Measurements from ENCODE around the gene BHMT. TPM values are rescaled to one million over a fixed set of nuclear protein-coding genes. Genes with fewer than 3 reads are reported as not detected.

Gene BHMT
- total and polyA plus RNA-seq, 2 of the 4 experiments (the other 2 are of a cell fraction) = not detected

GRCh38 chr5:79070350-79070667 is 41.3 kb upstream of the BHMT start:
- ChIA-PET POLR2A (ENCODE audit: unreplicated experiment) (no interaction called here), CTCF (no interaction called here)
- H3K79me1 ChIP-seq (ENCODE audit: low read depth in 1 of 2, low read length in 2 of 2) = no peaks in the 10 kb centered on the region
- H3K4me3 ChIP-seq (ENCODE audit: insufficient read depth, low read depth, low read length) = no peak overlapping the region
- peak overlapping the region; percentile 87 for H2AFZ ChIP-seq (replicated peaks; ENCODE audit: low read length, poor library complexity)
- no peak overlapping the region for H4K91ac ChIP-seq (ENCODE audit: insufficient read depth, low read depth, low read length)
- no peak overlapping the region for H3K27ac ChIP-seq (ENCODE audit: insufficient read depth, low read length)
- DNase-seq (peak; percentile 26), ATAC-seq (ENCODE audit: low read depth) (no peak)
- H2BK5ac ChIP-seq (ENCODE audit: low read depth, low read length, poor library complexity, severe bottlenecking) = no peak overlapping the region
- H2BK20ac ChIP-seq (ENCODE audit: low read depth, low read length) = no peak overlapping the region
- no peaks in the 10 kb centered on the region for H3K36me3 ChIP-seq (ENCODE audit: control insufficient read depth, insufficient read depth, low read length)
- peaks cover 6% of the 10 kb centered on the region for H3K9me3 ChIP-seq (ENCODE audit: control insufficient read depth, insufficient read depth, low read length)
- WGBS, 2 experiments (ENCODE audit: extremely low coverage in 2 of 2, insufficient read length in 1 of 2) = no CpG with 5 or more reads among the region's 9 CpGs
- H3K56ac ChIP-seq (ENCODE audit: extremely low read depth, insufficient read depth, low read length) = no peak overlapping the region
- no peak overlapping the region for H3K23ac ChIP-seq (ENCODE audit: low read depth, low read length)
- no peak overlapping the region; the same call in 1 of the 2 replicates for H3K18ac ChIP-seq (ENCODE audit: low read depth, low read length)
- in situ Hi-C loops (cut with MboI; ENCODE audit: low sequenced_read_pairs) = no loop called here
- H2AK5ac ChIP-seq (ENCODE audit: low read depth, low read length) = 0 out of 2 replicates have a peak overlapping the region, but pooled peaks have one; percentile 0
- H4K5ac ChIP-seq (ENCODE audit: low read depth, low read length) = no peak overlapping the region
- H4K8ac ChIP-seq (ENCODE audit: low read depth in 2 of 2, low read length in 2 of 2) = peak overlapping the region in 1 of 2 experiments; percentile 26; a peak in 1 of 4 replicates
- no peak overlapping the region for H2BK15ac ChIP-seq (ENCODE audit: low read depth, low read length)
- no peak overlapping the region for H3K4ac ChIP-seq (ENCODE audit: low read depth, low read length)
- no peak overlapping the region; the same call in 1 of the 2 replicates for H3K4me2 ChIP-seq (ENCODE audit: low read depth, low read length)
- H3K14ac ChIP-seq (replicated peaks; ENCODE audit: low read depth, low read length) = no peak overlapping the region
- no peak overlapping the region for H3K9ac ChIP-seq (ENCODE audit: low read depth, low read length)
- TF ChIP-seq, protein P1, sequence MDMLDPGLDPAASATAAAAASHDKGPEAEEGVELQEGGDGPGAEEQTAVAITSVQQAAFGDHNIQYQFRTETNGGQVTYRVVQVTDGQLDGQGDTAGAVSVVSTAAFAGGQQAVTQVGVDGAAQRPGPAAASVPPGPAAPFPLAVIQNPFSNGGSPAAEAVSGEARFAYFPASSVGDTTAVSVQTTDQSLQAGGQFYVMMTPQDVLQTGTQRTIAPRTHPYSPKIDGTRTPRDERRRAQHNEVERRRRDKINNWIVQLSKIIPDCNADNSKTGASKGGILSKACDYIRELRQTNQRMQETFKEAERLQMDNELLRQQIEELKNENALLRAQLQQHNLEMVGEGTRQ (IDR thresholded peaks at IDR 0.05; ENCODE audit: low read depth, low read length) = no peak
- TF ChIP-seq, protein P2, sequence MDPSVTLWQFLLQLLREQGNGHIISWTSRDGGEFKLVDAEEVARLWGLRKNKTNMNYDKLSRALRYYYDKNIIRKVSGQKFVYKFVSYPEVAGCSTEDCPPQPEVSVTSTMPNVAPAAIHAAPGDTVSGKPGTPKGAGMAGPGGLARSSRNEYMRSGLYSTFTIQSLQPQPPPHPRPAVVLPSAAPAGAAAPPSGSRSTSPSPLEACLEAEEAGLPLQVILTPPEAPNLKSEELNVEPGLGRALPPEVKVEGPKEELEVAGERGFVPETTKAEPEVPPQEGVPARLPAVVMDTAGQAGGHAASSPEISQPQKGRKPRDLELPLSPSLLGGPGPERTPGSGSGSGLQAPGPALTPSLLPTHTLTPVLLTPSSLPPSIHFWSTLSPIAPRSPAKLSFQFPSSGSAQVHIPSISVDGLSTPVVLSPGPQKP (IDR thresholded peaks at IDR 0.05; ENCODE audit: borderline replicate concordance, low read depth, low read length) = no peak
- TF ChIP-seq CTCF (conservative IDR thresholded peaks at IDR 0.05; ENCODE audit: low read depth, low read length) = no peak
- TF ChIP-seq NFE2L2 (IDR thresholded peaks at IDR 0.05; ENCODE audit: low read depth, low read length) = peak; percentile 85
- TF ChIP-seq POLR2A (IDR thresholded peaks at IDR 0.05; ENCODE audit: low read depth, low read length) = no peak
- intact Hi-C loops (cut with micrococcal nuclease) = no loop called here
- BruUV-seq (replicated peaks) = no TSS peak
- H4K20me1 ChIP-seq (ENCODE audit: insufficient read depth, low read length) = no peaks in the 10 kb centered on the region
- peak overlapping the region; percentile 19; the same call in 1 of the 2 replicates for H2BK120ac ChIP-seq (ENCODE audit: low read depth, low read length)
- H3K4me1 ChIP-seq (ENCODE audit: control insufficient read depth, insufficient read depth, low read length) = peaks cover 5% of the 10 kb centered on the region; the same call in 1 of the 2 replicates
- H3K27me3 ChIP-seq (ENCODE audit: control insufficient read depth, insufficient read depth, low read length) = no peaks in the 10 kb centered on the region; the same call in 1 of the 2 replicates
- H3K9me1 ChIP-seq (ENCODE audit: insufficient read depth, low read length) = 0 out of 2 replicates have a peak, but pooled peaks cover 3% of the 10 kb centered on the region
- no peak overlapping the region for H2AK9ac ChIP-seq (replicated peaks; ENCODE audit: low read depth, low read length, poor library complexity)
- dilution Hi-C loops (cut with HindIII; ENCODE audit: low sequenced_read_pairs, unreplicated experiment) = no loop called here

All from IMR-90 (cell line).